ENCODE measurements around the gene CRACDL.

Gene CRACDL

GRCh38 chr2:98775146-98775986 lies 160.7 kb downstream of the CRACDL start:
- no peak overlapping the region for H3K4me3 ChIP-seq (replicated peaks; ENCODE audit: low read depth, low read length)
- DNase-seq (ENCODE audit: extremely low read depth, low read depth): no peak
- no peak for TF ChIP-seq CTCF (IDR thresholded peaks at IDR 0.05; ENCODE audit: low read depth, low read length, missing control alignments)

- no peak for DNase-seq (ENCODE audit: extremely low read depth, low read depth)
- no peak overlapping the region for H3K4me3 ChIP-seq (replicated peaks; ENCODE audit: low read depth, low read length)
- no peak for TF ChIP-seq CTCF (IDR thresholded peaks at IDR 0.05; ENCODE audit: low read depth, low read length, missing control alignments)
These were observed 162.1 kb downstream of the CRACDL start for GRCh38 chr2:98773907-98774306.

GRCh38 chr2:98773169-98773568 lies 162.9 kb downstream of the CRACDL start:
- no peak overlapping the region for H3K4me3 ChIP-seq (replicated peaks; ENCODE audit: low read depth, low read length)
- no peak for TF ChIP-seq CTCF (IDR thresholded peaks at IDR 0.05; ENCODE audit: low read depth, low read length, missing control alignments)
- no peak for DNase-seq (ENCODE audit: extremely low read depth, low read depth)

- H3K4me3 ChIP-seq (replicated peaks; ENCODE audit: low read depth, low read length): no peak overlapping the region
- DNase-seq (ENCODE audit: extremely low read depth, low read depth): no peak
- no peak for TF ChIP-seq CTCF (IDR thresholded peaks at IDR 0.05; ENCODE audit: low read depth, low read length, missing control alignments)
These were observed 163.5 kb downstream of the CRACDL start for GRCh38 chr2:98772536-98772935.

GRCh38 chr2:98771721-98772524 lies 164.1 kb downstream of the CRACDL start:
- DNase-seq (ENCODE audit: extremely low read depth, low read depth): no peak
- no peak for TF ChIP-seq CTCF (IDR thresholded peaks at IDR 0.05; ENCODE audit: low read depth, low read length, missing control alignments)
- H3K4me3 ChIP-seq (replicated peaks; ENCODE audit: low read depth, low read length): no peak overlapping the region

GRCh38 chr2:98771264-98771663 lies 164.8 kb downstream of the CRACDL start:
- TF ChIP-seq CTCF (IDR thresholded peaks at IDR 0.05; ENCODE audit: low read depth, low read length, missing control alignments): no peak
- DNase-seq (ENCODE audit: extremely low read depth, low read depth): no peak
- no peak overlapping the region for H3K4me3 ChIP-seq (replicated peaks; ENCODE audit: low read depth, low read length)
